ENCODE measurements around the gene PRKCE.

DNA sequence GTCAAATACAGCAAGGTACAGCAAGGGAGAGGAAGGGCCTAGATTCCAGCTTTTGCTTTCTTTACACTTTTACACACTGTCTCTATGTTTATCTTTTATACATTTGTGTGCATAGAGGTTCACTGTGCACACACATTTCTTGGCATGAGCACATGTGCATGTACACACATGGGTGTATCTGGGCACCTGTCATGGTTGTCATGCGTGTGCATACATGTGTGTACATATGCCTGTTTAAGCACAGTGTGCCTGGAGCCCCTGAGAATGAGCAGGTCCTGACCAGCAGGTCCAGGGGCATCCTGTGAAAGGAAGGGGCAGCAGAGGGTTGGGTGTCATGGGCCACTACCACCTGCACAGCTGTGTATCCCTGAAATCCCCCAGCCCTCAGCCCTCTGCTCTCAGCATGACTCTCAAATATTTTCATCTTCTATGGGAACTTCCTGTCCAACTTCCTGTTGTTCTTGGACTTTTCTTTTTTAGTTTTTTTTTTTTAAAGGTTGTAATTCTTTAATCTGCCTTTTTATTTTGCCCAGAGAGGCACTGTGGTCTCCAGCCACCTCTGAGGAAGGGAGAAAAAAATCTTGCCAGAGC, 548.7 kb downstream of the PRKCE start:
- TF ChIP-seq, protein P1, sequence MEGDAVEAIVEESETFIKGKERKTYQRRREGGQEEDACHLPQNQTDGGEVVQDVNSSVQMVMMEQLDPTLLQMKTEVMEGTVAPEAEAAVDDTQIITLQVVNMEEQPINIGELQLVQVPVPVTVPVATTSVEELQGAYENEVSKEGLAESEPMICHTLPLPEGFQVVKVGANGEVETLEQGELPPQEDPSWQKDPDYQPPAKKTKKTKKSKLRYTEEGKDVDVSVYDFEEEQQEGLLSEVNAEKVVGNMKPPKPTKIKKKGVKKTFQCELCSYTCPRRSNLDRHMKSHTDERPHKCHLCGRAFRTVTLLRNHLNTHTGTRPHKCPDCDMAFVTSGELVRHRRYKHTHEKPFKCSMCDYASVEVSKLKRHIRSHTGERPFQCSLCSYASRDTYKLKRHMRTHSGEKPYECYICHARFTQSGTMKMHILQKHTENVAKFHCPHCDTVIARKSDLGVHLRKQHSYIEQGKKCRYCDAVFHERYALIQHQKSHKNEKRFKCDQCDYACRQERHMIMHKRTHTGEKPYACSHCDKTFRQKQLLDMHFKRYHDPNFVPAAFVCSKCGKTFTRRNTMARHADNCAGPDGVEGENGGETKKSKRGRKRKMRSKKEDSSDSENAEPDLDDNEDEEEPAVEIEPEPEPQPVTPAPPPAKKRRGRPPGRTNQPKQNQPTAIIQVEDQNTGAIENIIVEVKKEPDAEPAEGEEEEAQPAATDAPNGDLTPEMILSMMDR (IDR thresholded peaks at IDR 0.05): no peak
- TF ChIP-seq POLR2A (IDR thresholded peaks at IDR 0.05): no peak
- no peak for TF ChIP-seq POLR2AphosphoS5 (IDR thresholded peaks at IDR 0.05)
